NB4 (cell line): ENCODE measurements around the gene STYXL1.

Experiments
- POLR2A ChIP-seq: IDR thresholded peaks from 2 replicates; pipeline ENCODE4 v1.6.1; 2011; ENCODE audit warnings: mild to moderate bottlenecking; ENCODE audit not compliant: insufficient read length; ENCODE audit errors: extremely low read depth
- TF ChIP-seq, protein P1 (sequence below): IDR thresholded peaks from one replicate; pipeline ENCODE4 v1.5.1; 2012; ENCODE audit warnings: low read depth, low read length
- TF ChIP-seq, protein P2 (sequence below): IDR thresholded peaks from 2 replicates; pipeline ENCODE4 v1.6.1; 2011; ENCODE audit warnings: low read depth, low read length

DNA sequence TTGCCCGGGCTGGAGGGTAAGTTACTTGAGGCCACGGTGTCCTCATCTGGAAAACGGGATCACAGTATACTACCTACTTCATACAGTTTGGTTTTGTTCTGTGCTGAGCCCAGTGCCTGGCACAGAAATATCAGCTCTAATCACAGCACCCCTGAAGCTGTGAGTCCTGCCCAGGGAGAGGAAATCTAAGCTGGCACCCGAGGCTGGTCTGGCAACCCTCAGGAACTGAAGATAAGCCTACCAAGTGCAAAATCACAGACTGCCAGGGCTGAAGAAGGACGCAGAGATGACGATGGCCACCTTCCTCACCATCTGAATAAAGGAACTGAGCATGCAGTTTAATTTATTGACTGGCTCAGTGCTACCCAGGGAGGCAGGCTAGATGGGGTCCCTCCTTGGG is 45.7 kb downstream of the STYXL1 start:
- TF ChIP-seq, protein P1, sequence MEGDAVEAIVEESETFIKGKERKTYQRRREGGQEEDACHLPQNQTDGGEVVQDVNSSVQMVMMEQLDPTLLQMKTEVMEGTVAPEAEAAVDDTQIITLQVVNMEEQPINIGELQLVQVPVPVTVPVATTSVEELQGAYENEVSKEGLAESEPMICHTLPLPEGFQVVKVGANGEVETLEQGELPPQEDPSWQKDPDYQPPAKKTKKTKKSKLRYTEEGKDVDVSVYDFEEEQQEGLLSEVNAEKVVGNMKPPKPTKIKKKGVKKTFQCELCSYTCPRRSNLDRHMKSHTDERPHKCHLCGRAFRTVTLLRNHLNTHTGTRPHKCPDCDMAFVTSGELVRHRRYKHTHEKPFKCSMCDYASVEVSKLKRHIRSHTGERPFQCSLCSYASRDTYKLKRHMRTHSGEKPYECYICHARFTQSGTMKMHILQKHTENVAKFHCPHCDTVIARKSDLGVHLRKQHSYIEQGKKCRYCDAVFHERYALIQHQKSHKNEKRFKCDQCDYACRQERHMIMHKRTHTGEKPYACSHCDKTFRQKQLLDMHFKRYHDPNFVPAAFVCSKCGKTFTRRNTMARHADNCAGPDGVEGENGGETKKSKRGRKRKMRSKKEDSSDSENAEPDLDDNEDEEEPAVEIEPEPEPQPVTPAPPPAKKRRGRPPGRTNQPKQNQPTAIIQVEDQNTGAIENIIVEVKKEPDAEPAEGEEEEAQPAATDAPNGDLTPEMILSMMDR = no peak
- TF ChIP-seq POLR2A = no peak
- TF ChIP-seq, protein P2, sequence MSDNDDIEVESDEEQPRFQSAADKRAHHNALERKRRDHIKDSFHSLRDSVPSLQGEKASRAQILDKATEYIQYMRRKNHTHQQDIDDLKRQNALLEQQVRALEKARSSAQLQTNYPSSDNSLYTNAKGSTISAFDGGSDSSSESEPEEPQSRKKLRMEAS = no peak
